GM19239 (cell line): ENCODE measurements around the gene HMGXB4.

ENCODE experiments used
- DNase-seq: peaks from one replicate; pipeline ENCODE4 v3.0.0; 2011; ENCODE audit warnings: low spot score; ENCODE audit not compliant: insufficient read length
- FAIRE-seq: peaks from 2 replicates; lab custom pipeline; 2011; peaks lifted over from hg19 to GRCh38; lab: Jason Lieb, UNC

Gene HMGXB4

GRCh38 chr22:35324067-35324466 lies 66.8 kb downstream of the HMGXB4 start:
- FAIRE-seq, result no peak
- DNase-seq, result no peak

- no peak for FAIRE-seq
- no peak for DNase-seq
These were observed 67.5 kb downstream of the HMGXB4 start for GRCh38 chr22:35324762-35325161.

- FAIRE-seq (no peak), DNase-seq (no peak)
These were observed 67.9 kb downstream of the HMGXB4 start for GRCh38 chr22:35325209-35325608.

GRCh38 chr22:35326854-35327562 lies 69.7 kb downstream of the HMGXB4 start:
- no peak for DNase-seq
- no peak for FAIRE-seq

- no peak for FAIRE-seq
- no peak for DNase-seq
These were observed 70.6 kb downstream of the HMGXB4 start for GRCh38 chr22:35327690-35328471.

GRCh38 chr22:35328472-35328885 lies 71.2 kb downstream of the HMGXB4 start:
- DNase-seq, result no peak
- no peak for FAIRE-seq

- no peak for FAIRE-seq
- DNase-seq, result no peak
These were observed 72.0 kb downstream of the HMGXB4 start for GRCh38 chr22:35329114-35329847.

GRCh38 chr22:35330258-35330861 lies 73.1 kb downstream of the HMGXB4 start:
- peak; percentile 78 for FAIRE-seq
- DNase-seq, result no peak

- DNase-seq, result no peak
- FAIRE-seq, result no peak
These were observed 75.0 kb downstream of the HMGXB4 start for GRCh38 chr22:35332278-35332677.

- no peak for FAIRE-seq
- DNase-seq, result no peak
These were observed 75.9 kb downstream of the HMGXB4 start for GRCh38 chr22:35333220-35333619.

- DNase-seq (no peak), FAIRE-seq (no peak)
These were observed 76.7 kb downstream of the HMGXB4 start for GRCh38 chr22:35334004-35334403.

- DNase-seq, result no peak
- FAIRE-seq, result no peak
These were observed 78.2 kb downstream of the HMGXB4 start for GRCh38 chr22:35335468-35335867.

GRCh38 chr22:35335936-35336781 lies 78.9 kb downstream of the HMGXB4 start:
- DNase-seq (no peak), FAIRE-seq (no peak)

GRCh38 chr22:35337932-35338331 lies 80.6 kb downstream of the HMGXB4 start:
- FAIRE-seq, result no peak
- DNase-seq, result no peak

GRCh38 chr22:35341090-35341874 lies 84.0 kb downstream of the HMGXB4 start:
- no peak for FAIRE-seq

GRCh38 chr22:35342390-35342789 lies 85.1 kb downstream of the HMGXB4 start:
- DNase-seq (no peak), FAIRE-seq (no peak)

More at GRCh38 chr22:35341090-35341874, 84.0 kb downstream of the HMGXB4 start:
- DNase-seq, result no peak

GRCh38 chr22:35343664-35344550 lies 86.6 kb downstream of the HMGXB4 start:
- no peak for DNase-seq
- FAIRE-seq, result no peak
